Measurements from ENCODE around the gene PBX3.

DNA sequence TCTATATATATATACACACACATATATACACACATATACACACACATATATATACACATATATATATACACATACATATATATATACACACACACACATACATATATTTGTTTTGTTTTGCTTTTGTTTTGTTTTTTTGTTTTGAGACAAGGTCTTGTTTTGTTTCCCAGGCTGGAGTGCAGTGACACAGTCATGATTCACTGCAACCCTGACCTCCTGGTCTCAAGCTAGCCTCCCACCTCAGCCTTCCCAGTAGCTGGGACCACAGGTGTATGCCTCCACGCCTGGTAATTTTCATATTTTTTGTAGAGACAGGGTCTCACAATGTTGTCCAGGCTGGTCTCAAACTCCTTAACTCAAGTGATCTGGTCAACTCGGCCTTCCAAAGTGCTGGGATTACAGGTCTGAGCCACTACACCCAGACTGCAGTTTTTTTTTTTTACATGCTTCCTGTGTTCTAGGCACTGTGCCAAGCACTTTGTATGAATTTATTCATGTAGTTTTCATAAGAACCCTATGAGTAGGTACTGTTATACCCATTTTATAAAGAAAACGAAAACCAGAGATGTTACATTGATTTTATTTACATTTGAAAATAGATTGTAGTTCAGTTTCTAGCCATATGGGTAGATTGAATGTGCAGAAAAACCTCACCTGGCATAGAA lies 120.7 kb downstream of the PBX3 start:
- TF ChIP-seq, protein P1, sequence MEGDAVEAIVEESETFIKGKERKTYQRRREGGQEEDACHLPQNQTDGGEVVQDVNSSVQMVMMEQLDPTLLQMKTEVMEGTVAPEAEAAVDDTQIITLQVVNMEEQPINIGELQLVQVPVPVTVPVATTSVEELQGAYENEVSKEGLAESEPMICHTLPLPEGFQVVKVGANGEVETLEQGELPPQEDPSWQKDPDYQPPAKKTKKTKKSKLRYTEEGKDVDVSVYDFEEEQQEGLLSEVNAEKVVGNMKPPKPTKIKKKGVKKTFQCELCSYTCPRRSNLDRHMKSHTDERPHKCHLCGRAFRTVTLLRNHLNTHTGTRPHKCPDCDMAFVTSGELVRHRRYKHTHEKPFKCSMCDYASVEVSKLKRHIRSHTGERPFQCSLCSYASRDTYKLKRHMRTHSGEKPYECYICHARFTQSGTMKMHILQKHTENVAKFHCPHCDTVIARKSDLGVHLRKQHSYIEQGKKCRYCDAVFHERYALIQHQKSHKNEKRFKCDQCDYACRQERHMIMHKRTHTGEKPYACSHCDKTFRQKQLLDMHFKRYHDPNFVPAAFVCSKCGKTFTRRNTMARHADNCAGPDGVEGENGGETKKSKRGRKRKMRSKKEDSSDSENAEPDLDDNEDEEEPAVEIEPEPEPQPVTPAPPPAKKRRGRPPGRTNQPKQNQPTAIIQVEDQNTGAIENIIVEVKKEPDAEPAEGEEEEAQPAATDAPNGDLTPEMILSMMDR (conservative IDR thresholded peaks at IDR 0.05; ENCODE audit: low read length) = no peak
- no peak for TF ChIP-seq EZH2phosphoT487 (IDR thresholded peaks at IDR 0.05; ENCODE audit: borderline replicate concordance)
